Measurements from ENCODE around the gene NKAIN4. TPM values are rescaled to one million over a fixed set of nuclear protein-coding genes. Genes with fewer than 3 reads are reported as not detected.
A peak's percentile ranks its signal among the peaks of the same experiment; 100 is the strongest.

Gene NKAIN4
- total and polyA plus RNA-seq, 12 donors, result 0.04 TPM; not detected in 11

GRCh38 chr20:63217706-63218105 is 36.6 kb downstream of the NKAIN4 start:
- Histone ChIP-seq H3K27me3 (peaks cover 0 to 9% (median 0%) of the 10 kb centered on the region in 7 donors), H3K4me1 (peaks cover 12 to 35% (median 30%) of the 10 kb centered on the region in 9 donors), H3K36me3 (peaks cover 0 to 22% (median 7%) of the 10 kb centered on the region in 9 donors), H3K9me3 (no peaks in the 10 kb centered on the region), H3K4me3 (no peak overlapping the region), H3K27ac (no peak overlapping the region)
- ATAC-seq, result no peak
- no peak for TF ChIP-seq CTCF (IDR thresholded peaks at IDR 0.05)
- intact Hi-C loops (cut with DNase I), result loop anchor here in 1 of 10 donors (5.0 kb wide), 1 partner anchor 55 kb away; the partner anchor contains the start of gene ARFGAP1
- WGBS, 2 donors, result 65 to 72% methylated on average over 7 of the region's 7 CpGs
- no peak for DNase-seq

GRCh38 chr20:63216849-63217471 is 37.3 kb downstream of the NKAIN4 start:
- peaks cover 0 to 9% (median 0%) of the 10 kb centered on the region in 7 donors for H3K27me3 ChIP-seq
- H3K4me1 ChIP-seq, result peaks cover 15 to 42% (median 36%) of the 10 kb centered on the region in 9 donors
- peak overlapping the region in 9 of 10 donors; percentile 69 to 98 (median 94) for H3K4me3 ChIP-seq
- 81 to 82% methylated on average over 13 of the region's 13 CpGs for WGBS, 2 donors
- ATAC-seq (no peak), DNase-seq (no peak)
- H3K9me3 ChIP-seq, result no peaks in the 10 kb centered on the region
- H3K27ac ChIP-seq, result peak overlapping the region in 9 of 10 donors; percentile 72 to 93 (median 85)
- H3K36me3 ChIP-seq, result peaks cover 0 to 30% (median 14%) of the 10 kb centered on the region in 9 donors
- no peak for TF ChIP-seq CTCF (IDR thresholded peaks at IDR 0.05)
- intact Hi-C loops (cut with DNase I), result loop anchor here in 1 of 10 donors (5.0 kb wide), 1 partner anchor 55 kb away; the partner anchor contains the start of gene ARFGAP1

- no peak for TF ChIP-seq CTCF (IDR thresholded peaks at IDR 0.05)
- intact Hi-C loops (cut with DNase I), result loop anchor here in 1 of 10 donors (5.0 kb wide), 1 partner anchor 56 kb away; the partner anchor contains the start of gene ARFGAP1
Observed at GRCh38 chr20:63216041-63216848, 38.0 kb downstream of the NKAIN4 start, which contains the start of gene YTHDF1. TSS of gene YTHDF1 (minus strand) at chr20:63216131. CDS start at chr20:63215892, 239 bp downstream.

More at GRCh38 chr20:63216041-63216848, 38.0 kb downstream of the NKAIN4 start, which contains the start of gene YTHDF1:
- DNase-seq, result peak; percentile 95 to 97
- WGBS, 2 donors, result 1% methylated on average over 86 to 96 of the region's 96 CpGs
- H3K36me3 ChIP-seq, result peaks cover 0 to 37% (median 19%) of the 10 kb centered on the region in 9 donors
- H3K4me1 ChIP-seq, result peaks cover 15 to 48% (median 40%) of the 10 kb centered on the region in 9 donors
- peaks cover 0 to 9% (median 0%) of the 10 kb centered on the region in 7 donors for H3K27me3 ChIP-seq
- peak within 1 kb of the TSS; percentile 66 to 93 (median 85) for H3K27ac ChIP-seq
- H3K9me3 ChIP-seq, result no peaks in the 10 kb centered on the region
- peak; percentile 97 to 99 (median 98) for ATAC-seq
- peak within 1 kb of the TSS; percentile 72 to 98 (median 94) for H3K4me3 ChIP-seq

All from heart right ventricle (tissue), 16 donors.